ENCODE results near the gene USP11. TPM values are rescaled to one million over a fixed set of nuclear protein-coding genes. Genes with fewer than 3 reads are reported as not detected.
"Not testable (repeated sequence)": the region's sequence is repeated elsewhere in the genome, so short reads cannot be mapped to it uniquely, and the experiment has no call there.

The USP11 gene
- total and polyA plus RNA-seq, 11 donors: 17.9 to 68.9 (median 42.9) TPM

- intact Hi-C loops (cut with DNase I): no loop called here
- Histone ChIP-seq H3K4me1 (no peaks in the 10 kb centered on the region), H3K27me3 (peaks cover 0 to 29% (median 0%) of the 10 kb centered on the region in 9 donors), H3K27ac (no peak overlapping the region), H3K4me3 (no peak overlapping the region), H3K9me3 (no peaks in the 10 kb centered on the region), H3K36me3 (no peaks in the 10 kb centered on the region)
- TF ChIP-seq POLR2A (IDR thresholded peaks at IDR 0.05) (no peak), CTCF (IDR thresholded peaks at IDR 0.05) (no peak)
- DNase-seq: peak in 4 of 5 donors; percentile 5 to 31 (median 24)
- no peak for ATAC-seq
- WGBS, 4 donors: 63 to 71% (median 67%) methylated on average over 18 of the region's 18 CpGs
Observed at GRCh38 chrX:47283015-47283771, 50.4 kb downstream of the USP11 start.

GRCh38 chrX:47284616-47285015 lies 51.8 kb downstream of the USP11 start:
- WGBS, 4 donors: 85 to 95% (median 93%) methylated on average over 9 to 10 of the region's 10 CpGs
- DNase-seq; H3K9me3 ChIP-seq; H3K4me3 ChIP-seq; H3K36me3 ChIP-seq; intact Hi-C loops (cut with DNase I); H3K27ac ChIP-seq; H3K4me1 ChIP-seq; ATAC-seq: not testable (repeated sequence)
- peaks cover 0 to 34% (median 0%) of the 10 kb centered on the region in 9 donors for H3K27me3 ChIP-seq

GRCh38 chrX:47285836-47286320 lies 53.1 kb downstream of the USP11 start:
- Histone ChIP-seq H3K36me3 (no peaks in the 10 kb centered on the region), H3K27ac (no peak overlapping the region), H3K4me1 (no peaks in the 10 kb centered on the region), H3K27me3 (peaks cover 0 to 43% (median 0%) of the 10 kb centered on the region in 9 donors), H3K9me3 (no peaks in the 10 kb centered on the region), H3K4me3 (no peak overlapping the region)
- 48 to 65% (median 53%) methylated on average over 6 of the region's 6 CpGs for whole genome bisulfite sequencing, 4 donors
- ATAC-seq (no peak), DNase-seq (no peak)
- TF ChIP-seq CTCF (IDR thresholded peaks at IDR 0.05): no peak
- intact Hi-C loops (cut with DNase I): no loop called here

GRCh38 chrX:47293106-47293505 lies 60.3 kb downstream of the USP11 start:
- H3K27ac ChIP-seq: no peak overlapping the region
- intact Hi-C loops (cut with DNase I): no loop called here
- no peak for ATAC-seq
- no peak for DNase-seq
- H3K9me3 ChIP-seq: peaks cover 0 to 31% (median 0%) of the 10 kb centered on the region in 12 donors
- TF ChIP-seq CTCF (IDR thresholded peaks at IDR 0.05): no peak
- no peak for TF ChIP-seq POLR2A (IDR thresholded peaks at IDR 0.05)
- no peaks in the 10 kb centered on the region for H3K36me3 ChIP-seq
- H3K27me3 ChIP-seq: peaks cover 0 to 36% (median 0%) of the 10 kb centered on the region in 9 donors
- 57 to 72% (median 69%) methylated on average over 5 of the region's 5 CpGs for WGBS, 4 donors
- no peak overlapping the region for H3K4me3 ChIP-seq
- no peaks in the 10 kb centered on the region for H3K4me1 ChIP-seq
